ACHN (cell line): ENCODE measurements around the gene C1orf210.
A peak's percentile ranks its signal among the peaks of the same experiment; 100 is the strongest.

Experiments used
- DNase-seq: peaks from one replicate; pipeline ENCODE4 v3.0.0-alpha.2; 2015
- in situ Hi-C: cut with HindIII; loops from 2 replicates; pipeline ENCODE4 v1.10.0; 2017; ENCODE audit warnings: low sequenced_read_pairs, low pct_ligation_motif_present, low pct_unique_long_range_greater_than_20kb

Gene C1orf210

DNA sequence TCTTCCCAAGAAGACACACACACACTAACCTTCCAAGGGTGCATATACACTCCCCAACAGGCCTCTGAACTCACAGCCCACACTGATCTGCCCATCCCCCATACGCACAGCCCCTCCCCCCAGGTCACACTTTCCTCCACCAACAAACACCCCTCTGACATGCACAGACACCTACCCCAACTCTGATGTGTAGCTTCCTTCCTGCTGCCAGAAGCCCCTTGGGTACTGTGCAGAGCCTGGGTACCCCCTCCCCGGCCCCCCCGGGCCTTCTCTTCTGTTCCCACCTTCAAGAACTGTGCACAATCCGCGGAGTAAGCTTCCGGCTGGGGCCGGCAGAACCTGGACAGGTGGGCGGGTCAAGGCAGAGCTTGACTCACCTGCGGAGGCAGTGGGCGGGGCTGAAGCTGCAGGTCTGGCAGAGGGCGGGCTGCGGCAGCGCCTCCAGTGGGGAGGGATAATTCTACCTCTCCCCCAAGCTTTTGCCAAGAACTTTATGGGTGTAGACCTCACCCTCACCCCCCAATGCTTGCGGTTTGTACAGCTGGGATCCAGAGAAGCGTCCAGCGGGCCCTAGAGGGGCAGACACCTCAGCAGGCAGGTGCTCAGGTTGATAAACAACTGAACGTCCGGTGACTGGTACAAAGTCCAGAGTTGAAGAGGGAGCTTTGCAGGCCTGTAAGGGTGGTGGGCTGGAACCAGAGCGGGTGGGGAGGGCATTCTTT is at the start of gene C1orf210:
Gene C1orf210 (minus strand): TSS at position 313 of the 722 bp plus-strand sequence. CDS start 2,311 bp downstream, outside the sequence.
- in situ Hi-C loops: no loop called here
- DNase-seq: no peak

DNA sequence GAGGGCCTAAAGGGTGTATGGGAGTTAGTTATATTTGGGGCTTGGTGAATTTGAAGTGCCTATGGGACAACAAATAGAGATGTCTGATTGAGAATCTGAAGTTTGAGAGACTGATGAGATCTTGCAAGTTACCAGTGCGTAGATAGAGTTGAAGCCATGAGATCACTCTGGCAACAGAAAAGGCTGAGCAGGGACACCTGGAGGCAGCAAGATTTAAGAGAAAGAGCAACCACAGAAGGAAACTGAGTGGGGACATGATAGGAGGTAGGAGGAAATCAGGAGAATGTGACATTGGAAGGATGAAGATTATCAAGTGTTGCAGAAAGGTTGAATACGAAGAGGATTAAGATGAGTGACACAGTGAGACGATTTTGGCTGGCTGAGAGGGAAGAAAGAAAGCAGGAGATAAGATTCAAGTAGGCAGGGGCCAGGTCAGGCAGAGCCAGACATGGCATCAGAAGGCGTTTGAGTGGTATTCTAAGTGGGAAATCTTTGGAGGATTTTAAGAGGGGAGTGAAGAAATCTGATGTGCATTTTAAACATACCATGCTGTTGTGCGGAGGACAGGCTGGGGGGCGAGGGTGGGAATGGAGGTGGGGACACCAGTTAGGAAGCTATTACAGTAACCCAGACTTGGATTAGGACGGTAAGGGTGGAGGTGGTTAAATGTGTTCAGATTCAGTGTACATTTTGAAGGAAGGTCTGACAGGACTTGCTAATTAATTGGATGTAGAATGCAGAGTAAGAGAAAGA is 49.2 kb upstream of the C1orf210 start:
- DNase-seq: no peak

DNA sequence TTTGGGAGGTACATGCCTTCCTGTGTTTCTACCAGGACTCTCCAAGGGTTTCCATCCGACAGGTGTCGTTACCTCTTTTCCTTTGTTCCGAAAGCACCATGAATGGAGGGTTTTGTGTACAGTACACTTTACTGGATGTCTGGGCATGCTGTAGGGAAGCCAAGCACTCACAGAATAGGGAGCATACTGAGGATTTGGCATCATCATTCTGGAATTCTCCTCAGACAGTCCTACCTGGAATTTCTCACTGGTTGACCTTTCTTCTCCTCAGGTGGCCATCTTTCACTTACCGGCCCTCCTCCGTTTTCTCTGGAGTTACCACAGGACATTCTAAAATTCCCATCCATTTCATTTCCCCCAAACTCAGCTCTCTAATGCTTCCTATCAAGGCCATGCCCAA is 46.3 kb upstream of the C1orf210 start:
- in situ Hi-C loops: no loop called here
- no peak for DNase-seq

More for the DNA sequence above, 49.2 kb upstream of the C1orf210 start:
- in situ Hi-C loops: no loop called here

DNA sequence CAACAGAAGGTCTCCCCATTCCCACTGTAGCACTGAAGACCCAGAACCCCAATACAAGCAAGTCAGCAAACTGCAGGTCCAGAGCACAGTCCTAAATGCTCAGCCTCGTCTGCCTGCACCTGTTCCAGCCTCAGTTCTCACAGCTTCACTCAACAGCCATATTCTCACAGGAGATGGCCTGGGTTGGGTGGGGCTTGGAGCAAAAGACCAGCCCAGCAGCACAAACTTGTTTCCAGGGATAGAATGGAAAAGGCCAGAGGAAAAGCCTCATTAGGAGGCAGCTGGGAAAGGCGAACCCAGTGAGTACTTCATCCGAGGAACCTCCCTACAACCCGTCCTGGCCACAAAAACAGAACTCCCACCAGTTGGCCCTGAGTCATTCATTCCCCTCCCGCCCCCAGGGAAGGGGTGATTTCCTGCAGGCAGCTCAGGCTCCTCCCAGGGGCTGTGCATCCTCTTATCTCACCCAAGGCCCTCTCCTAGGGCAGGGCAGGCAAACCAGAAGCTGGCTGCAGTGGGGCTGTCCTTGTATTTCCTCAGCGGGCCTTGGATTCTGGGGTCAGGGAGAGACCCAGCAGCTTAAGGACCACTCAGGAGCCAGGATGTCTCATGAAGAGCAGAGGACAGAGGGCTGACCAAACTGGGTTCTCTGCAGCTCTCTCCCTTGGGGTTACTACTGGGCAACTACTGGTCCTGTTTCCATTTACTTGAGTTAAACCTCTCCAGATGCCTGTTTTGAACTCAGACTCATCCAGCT is 44.8 kb upstream of the C1orf210 start:
- DNase-seq: peak; percentile 10

DNA sequence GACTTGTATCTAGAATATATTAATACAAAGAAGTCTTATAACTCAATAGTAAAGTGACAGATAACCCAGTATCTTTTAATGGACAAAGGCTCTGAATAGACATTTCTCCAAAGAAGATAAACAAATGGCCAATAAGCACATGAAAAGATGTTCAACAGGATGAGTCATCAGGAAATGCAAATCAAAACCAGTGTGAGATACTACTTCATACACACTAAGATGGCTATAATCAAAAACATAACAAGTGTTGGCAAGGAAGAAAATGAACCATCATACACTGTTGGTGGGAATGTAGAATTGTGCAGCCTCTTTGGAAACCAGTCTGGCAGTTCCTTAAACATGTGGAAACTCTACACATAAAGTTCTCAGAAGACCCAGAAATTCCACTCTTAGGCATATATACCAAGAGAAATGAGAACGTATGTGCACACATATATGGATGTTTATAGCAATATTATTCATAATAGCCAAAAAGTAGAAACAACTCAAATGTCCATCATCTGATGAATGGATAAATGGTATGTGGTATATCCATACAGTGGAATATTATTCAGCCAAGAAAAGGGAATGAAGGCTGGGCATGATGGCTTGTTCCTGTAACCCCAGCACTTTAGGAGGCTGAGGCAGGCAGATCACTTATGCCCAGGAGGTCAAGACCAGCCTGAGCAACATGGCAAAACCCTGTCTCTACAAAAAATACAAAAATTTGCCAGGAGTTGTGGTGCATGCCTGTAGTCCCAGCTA is 42.3 kb upstream of the C1orf210 start:
- in situ Hi-C loops: no loop called here
- no peak for DNase-seq

More for the DNA sequence above, 44.8 kb upstream of the C1orf210 start:
- in situ Hi-C loops: no loop called here

DNA sequence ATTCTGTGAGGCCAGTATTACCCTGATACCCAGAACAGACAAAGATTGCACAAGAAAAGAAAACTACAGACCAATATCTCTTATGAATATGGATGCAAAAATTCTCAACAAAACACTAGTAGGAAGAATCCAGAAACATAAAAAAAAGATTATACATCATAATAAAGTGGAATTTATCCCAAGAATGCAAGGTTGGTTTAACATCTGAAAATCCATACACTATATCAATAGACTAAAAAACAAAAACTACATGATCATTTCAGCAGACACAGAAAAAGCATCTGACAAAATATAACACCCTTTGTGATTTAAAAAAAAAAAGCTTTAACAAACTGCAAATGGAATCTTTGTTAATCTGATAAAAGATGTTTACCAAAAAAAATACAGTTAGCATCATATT is 40.0 kb upstream of the C1orf210 start:
- DNase-seq: no peak
- in situ Hi-C loops: no loop called here

DNA sequence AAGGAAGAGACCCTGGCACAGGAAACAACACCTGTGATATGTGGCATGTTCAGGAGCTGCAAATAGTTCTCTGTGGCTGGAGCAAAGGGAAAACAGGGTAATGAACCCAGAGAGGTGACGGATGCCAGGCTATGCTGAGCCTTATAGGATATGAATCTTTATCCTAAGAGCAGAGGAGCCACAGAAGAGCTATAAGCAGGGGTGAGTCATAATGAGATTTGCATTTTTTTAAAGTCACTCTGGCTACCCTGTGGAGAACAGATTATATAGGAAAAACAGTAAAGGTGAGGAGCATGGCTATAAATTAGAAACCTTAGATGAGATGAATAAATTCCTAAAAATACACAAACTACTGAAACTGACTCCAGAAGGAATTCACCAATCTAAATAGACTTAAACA is 39.4 kb upstream of the C1orf210 start:
- in situ Hi-C loops: no loop called here
- DNase-seq: no peak

DNA sequence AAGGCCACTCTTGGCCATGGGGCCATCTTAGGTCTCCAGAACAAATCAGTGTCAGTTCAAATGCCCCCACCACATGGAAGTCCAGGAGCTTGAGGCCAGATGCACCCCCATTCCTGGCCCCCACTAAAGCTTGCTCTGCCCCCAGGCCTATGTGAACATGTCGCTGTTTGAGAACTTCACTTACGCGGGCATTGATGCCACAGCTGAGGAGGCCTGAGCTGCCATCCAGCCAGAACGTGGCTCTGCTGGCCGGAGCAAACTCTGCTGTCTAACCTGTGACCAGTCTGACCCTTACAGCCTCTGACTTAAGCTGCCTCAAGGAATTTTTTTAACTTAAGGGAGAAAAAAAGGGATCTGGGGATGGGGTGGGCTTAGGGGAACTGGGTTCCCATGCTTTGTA is 37.1 kb upstream of the C1orf210 start:
- no peak for DNase-seq
- in situ Hi-C loops: no loop called here

DNA sequence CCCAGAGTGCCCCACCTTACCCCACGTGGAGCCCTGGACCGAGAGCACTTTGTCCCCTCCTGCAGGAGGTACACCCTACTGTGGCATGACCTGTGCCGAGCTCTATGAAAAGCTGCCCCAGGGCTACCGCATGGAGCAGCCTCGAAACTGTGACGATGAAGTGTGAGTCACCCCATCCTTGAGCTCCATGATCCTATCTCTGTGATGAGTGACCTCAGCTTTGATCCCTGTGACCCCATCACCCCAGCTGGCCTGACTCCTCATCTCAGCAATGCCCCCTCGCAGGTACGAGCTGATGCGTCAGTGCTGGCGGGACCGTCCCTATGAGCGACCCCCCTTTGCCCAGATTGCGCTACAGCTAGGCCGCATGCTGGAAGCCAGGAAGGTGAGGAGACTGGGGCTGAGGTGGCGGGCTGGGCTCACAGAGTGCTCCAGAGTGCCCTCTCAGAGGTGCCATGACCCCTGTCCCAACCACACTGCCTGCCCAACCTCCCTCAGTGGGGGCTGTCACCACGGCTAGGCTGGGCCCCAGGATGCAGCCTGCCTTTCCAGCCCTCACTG is 36.0 kb upstream of the C1orf210 start:
- in situ Hi-C loops: no loop called here
- DNase-seq: no peak

DNA sequence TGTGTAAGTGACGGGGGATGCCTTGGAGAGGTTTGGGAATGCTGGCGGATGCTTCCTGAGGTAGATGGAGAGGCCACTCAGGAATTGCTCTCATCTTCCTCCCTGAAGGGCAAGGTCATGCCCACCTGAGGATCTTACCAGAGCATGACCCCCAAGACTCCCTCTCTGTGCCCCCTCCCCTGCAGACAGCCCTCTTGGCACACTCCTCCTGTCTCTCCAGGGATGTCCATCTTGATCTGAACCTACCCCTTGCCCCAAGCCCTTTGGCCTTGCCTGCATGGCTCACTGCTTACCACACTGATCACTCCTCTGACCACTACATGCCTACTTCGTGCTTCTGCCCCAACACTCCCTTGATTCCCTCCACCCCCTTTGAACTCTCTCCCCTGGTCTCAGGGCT is 34.4 kb upstream of the C1orf210 start:
- in situ Hi-C loops: no loop called here
- no peak for DNase-seq

DNA sequence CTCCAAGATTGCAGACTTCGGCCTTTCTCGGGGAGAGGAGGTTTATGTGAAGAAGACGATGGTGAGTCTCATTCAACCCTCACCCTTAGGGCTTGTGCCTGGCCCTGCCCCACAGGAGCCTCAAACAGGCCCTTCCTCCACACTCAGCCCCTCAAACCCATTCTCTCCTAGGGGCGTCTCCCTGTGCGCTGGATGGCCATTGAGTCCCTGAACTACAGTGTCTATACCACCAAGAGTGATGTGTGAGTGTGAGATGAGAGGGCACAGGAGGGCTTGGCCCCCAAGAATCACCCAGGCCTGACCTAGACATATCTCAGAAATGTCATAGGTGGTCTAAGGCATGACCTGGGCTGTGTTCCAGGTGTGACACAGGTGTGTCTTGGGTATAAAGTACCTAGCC is 33.9 kb upstream of the C1orf210 start:
- in situ Hi-C loops: no loop called here
- no peak for DNase-seq

DNA sequence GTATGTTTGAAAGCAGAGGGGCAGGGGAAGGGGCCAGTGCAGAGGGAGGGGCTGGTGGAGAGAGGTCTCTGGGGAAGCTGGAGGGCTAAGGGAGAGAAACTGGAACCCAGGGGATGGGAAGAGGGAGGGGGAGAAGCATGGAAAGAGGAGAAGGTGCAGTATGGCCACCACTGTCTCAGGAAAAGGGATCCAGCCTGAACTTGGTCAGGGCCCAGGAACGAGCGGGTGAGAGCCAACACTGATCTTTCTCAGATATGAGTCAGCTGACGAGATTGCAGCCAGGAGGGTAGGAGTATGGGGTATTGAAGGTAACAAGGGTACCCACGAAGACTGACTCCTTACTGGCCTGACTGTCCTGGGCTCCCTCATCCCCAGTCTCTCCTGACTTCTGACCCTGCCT is 33.5 kb upstream of the C1orf210 start:
- no peak for DNase-seq
- in situ Hi-C loops: no loop called here

DNA sequence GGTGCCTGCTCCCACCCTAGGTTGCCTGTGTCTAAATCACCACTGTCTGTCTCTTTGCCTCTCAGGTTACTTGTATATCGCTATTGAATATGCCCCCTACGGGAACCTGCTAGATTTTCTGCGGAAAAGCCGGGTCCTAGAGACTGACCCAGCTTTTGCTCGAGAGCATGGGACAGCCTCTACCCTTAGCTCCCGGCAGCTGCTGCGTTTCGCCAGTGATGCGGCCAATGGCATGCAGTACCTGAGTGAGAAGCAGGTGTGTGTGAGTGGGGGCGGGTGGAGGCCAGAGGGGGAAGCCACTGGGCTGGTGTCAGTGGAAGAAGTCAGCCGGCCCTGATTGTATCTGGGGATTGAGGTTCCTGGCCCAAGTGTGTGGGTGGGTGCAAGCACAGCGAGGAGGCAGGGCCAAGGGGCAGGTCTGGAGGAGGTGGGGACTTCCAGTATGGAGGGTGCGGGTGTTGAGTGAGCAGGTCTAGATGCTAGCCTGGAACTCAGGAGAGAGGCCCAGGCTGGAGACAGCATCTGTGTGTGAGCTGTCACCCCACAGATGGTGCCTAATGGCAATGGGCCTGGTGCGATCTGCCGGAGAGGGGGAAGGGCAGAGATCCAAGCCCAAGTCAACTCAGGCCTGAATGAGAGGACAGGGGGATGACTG is 32.6 kb upstream of the C1orf210 start:
- in situ Hi-C loops: no loop called here
- DNase-seq: no peak

DNA sequence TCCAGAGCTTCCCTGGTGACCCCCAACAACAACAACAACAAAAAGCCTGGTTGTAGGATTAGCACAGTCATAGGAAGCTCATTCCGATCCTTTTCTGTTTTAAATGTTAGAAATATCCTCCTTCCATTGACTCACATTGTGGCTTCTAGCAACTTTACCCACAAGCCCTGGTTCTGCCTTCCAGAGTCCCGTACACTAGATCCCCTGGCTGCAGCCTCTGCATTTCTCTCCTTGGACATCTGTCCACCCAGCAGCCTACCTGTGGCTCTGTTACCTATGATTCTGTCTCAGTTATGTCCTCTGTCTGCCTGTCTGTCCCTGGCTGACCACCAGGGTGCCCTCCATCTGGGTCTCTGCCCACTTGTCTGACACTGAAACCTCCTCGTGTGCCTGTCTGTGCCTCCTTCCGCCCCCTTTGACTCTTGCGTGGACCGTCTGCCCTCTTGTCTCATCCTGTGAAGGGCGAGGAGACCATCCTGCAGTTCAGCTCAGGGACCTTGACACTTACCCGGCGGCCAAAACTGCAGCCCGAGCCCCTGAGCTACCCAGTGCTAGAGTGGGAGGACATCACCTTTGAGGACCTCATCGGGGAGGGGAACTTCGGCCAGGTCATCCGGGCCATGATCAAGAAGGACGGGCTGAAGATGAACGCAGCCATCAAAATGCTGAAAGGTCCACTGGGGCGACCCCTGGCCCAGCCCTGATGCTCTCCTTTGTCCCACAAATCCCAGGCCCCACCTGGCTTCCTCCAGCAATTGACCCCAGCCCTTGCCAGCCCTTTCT is 31.5 kb upstream of the C1orf210 start:
- in situ Hi-C loops: no loop called here

DNA sequence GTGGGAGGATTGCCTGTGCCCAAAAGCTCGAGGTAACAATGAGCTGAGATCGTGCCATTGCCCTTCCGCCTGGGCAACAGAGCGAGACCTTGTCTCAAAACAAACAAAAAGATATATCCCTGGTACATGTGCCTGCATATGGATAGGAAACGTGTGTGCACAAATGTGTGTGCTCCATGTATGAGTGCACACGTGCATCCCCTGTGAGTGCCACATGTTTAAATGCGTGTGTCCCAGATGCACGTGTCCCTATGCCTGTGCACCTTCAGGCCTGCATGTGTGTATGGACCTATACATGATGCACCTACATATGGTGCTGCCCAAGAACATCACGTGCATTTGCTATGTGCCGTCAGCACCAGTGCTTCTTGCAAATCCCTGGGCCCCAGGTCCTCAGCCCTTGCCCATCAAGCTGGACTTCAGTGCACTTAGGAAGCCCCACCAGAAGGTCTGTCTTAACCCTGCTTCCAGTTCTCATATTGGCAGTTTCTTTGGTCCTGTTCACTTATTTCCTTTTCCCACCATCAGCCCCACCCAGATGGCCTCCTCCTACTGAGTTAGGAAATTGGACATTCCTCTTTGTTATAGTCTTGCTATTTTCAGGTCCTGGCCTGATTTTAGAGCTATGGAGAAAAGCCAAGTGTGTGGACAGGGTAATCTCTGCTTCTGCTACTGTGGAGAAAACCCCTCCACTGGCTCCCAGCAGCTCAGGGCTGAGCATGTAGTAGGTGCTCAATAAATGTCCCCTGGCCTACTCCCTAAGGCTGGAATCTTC is 30.8 kb upstream of the C1orf210 start:
- no peak for DNase-seq
- in situ Hi-C loops: no loop called here

More for the DNA sequence above, 31.5 kb upstream of the C1orf210 start:
- DNase-seq: no peak

DNA sequence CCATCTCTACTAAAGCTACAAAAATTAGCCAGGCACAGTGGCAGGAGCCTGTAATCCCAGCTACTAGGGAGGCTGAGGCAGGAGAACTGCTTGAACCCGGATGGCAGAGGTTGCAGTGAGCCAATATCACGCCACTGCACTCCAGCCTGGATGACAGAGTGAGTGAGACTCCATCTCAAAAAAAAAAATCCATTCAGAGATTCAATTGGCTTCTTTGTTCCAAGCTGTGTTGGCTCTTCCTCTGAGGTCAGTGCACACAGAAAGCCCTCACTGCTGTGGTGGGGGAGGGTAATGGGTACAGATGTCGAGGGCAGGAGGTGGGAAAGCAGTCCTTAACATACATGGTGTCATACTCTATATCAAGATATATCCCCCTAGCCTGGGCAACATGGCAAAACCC is 30.1 kb upstream of the C1orf210 start:
- in situ Hi-C loops: no loop called here
- DNase-seq: no peak

DNA sequence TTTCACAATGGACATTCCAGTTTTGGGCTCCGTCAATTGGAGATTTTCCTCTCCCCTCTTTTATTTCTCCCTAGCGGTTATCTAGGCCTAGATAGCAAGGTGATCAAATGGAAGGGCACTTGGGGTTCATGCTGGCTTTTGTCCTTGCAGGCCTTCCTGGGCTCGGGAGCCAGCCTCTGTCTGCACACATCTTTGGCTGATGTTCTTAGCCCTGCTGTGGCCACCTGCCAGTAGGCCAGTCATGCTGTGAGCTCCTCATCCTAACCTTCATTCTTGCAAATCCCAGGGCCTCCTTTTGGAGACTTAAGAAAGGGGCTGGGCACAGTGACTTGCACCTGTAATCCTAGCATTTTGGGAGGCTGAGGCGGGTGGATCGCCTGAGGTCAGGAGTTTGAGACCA is 28.9 kb upstream of the C1orf210 start:
- in situ Hi-C loops: no loop called here
- no peak for DNase-seq
